PFSK-1 (cell line): Measurements from ENCODE around the gene CTTNBP2.

ENCODE experiments used
- FOXP2 ChIP-seq: optimal IDR thresholded peaks from 2 replicates; pipeline ENCODE3; 2011; ENCODE audit warnings: borderline replicate concordance, control low read depth, inconsistent platforms; ENCODE audit not compliant: insufficient read depth; ENCODE audit errors: extremely low read length, extremely low read depth
- POLR2AphosphoS5 ChIP-seq: IDR thresholded peaks from 2 replicates; pipeline ENCODE4 v1.6.1; 2012; ENCODE audit warnings: low read depth, mild to moderate bottlenecking, control low read depth, low read length, moderate library complexity
- SIN3A ChIP-seq: IDR thresholded peaks from 2 replicates; pipeline ENCODE4 v1.6.1; 2012; ENCODE audit warnings: mild to moderate bottlenecking, low read length, moderate library complexity, borderline replicate concordance; ENCODE audit not compliant: insufficient read depth
- TAF1 ChIP-seq: IDR thresholded peaks from 2 replicates; pipeline ENCODE4 v1.6.1; 2012; ENCODE audit warnings: low read length, control low read depth, borderline replicate concordance; ENCODE audit not compliant: insufficient read depth
- TF ChIP-seq, protein P1 (sequence below), 2 experiments: IDR thresholded peaks; 2 replicates each; pipeline versions ENCODE4 v1.6.1 to v1.8.0; 2011 to 2012; ENCODE audit warnings: low read depth in 2 of 2, low read length in 2 of 2, control low read depth in 1 of 2, inconsistent platforms in 1 of 2, mild to moderate bottlenecking in 1 of 2, moderate library complexity in 1 of 2; ENCODE audit not compliant: insufficient read depth in 1 of 2

DNA sequence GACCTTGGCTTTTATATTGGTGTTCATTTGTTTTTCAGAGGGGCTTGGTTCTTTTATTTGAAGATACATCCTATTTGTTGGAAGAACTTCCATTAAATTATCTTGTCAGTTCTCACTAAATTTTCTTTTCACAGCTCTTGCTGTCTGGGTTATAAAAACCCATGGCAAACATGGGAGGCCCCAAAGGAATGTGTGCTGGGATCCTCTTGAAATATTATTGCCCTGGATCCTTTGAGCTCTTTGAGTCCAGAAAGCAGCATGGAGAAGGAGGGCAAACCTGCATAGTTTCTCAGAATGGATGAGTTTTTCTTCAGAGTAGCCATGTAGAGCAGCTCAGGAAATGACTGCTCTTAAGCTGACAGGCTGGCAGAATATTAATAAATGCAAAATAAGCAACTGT lies 187.4 kb downstream of the CTTNBP2 start:
- TF ChIP-seq POLR2AphosphoS5 (no peak), SIN3A (no peak), TAF1 (no peak), FOXP2 (no peak)
- TF ChIP-seq, protein P1, sequence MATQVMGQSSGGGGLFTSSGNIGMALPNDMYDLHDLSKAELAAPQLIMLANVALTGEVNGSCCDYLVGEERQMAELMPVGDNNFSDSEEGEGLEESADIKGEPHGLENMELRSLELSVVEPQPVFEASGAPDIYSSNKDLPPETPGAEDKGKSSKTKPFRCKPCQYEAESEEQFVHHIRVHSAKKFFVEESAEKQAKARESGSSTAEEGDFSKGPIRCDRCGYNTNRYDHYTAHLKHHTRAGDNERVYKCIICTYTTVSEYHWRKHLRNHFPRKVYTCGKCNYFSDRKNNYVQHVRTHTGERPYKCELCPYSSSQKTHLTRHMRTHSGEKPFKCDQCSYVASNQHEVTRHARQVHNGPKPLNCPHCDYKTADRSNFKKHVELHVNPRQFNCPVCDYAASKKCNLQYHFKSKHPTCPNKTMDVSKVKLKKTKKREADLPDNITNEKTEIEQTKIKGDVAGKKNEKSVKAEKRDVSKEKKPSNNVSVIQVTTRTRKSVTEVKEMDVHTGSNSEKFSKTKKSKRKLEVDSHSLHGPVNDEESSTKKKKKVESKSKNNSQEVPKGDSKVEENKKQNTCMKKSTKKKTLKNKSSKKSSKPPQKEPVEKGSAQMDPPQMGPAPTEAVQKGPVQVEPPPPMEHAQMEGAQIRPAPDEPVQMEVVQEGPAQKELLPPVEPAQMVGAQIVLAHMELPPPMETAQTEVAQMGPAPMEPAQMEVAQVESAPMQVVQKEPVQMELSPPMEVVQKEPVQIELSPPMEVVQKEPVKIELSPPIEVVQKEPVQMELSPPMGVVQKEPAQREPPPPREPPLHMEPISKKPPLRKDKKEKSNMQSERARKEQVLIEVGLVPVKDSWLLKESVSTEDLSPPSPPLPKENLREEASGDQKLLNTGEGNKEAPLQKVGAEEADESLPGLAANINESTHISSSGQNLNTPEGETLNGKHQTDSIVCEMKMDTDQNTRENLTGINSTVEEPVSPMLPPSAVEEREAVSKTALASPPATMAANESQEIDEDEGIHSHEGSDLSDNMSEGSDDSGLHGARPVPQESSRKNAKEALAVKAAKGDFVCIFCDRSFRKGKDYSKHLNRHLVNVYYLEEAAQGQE (IDR thresholded peaks at IDR 0.05; ENCODE audit: insufficient read depth in 1 of 2, low read depth in 2 of 2, low read length in 2 of 2): no peak
